GM21423 (cell line): ENCODE results near the gene COL6A1.
"Not testable (repeated sequence)": the region's sequence is repeated elsewhere in the genome, so short reads cannot be mapped to it uniquely, and the experiment has no call there.

ENCODE experiments used
- ATAC-seq: cut with Tn5 transposase; IDR thresholded peaks from one replicate; pipeline ENCODE4 v1.9.1; 2021; ENCODE audit warnings: mild to moderate bottlenecking, moderate library complexity; ENCODE audit not compliant: unreplicated experiment

The COL6A1 gene

DNA sequence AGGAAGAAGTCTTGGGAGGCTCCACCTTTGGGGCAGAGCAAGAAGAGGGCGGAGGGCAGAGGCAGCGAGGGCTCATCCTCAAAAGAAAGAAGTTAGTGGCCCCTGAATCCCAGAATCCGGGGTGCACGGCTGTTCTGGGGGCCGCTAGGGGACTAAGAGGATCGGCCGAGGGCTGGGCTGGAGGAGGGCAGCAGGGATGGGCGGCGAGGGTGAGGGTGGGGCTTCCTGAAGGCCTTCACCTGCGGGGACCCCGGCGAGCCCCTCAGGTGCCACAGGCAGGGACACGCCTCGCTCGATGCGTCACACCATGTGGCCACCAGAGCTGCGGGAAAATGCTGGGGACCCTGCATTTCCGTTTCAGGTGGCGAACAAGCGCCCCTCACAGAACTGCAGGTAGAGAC is 23.9 kb downstream of the COL6A1 start:
- no peak for ATAC-seq

DNA sequence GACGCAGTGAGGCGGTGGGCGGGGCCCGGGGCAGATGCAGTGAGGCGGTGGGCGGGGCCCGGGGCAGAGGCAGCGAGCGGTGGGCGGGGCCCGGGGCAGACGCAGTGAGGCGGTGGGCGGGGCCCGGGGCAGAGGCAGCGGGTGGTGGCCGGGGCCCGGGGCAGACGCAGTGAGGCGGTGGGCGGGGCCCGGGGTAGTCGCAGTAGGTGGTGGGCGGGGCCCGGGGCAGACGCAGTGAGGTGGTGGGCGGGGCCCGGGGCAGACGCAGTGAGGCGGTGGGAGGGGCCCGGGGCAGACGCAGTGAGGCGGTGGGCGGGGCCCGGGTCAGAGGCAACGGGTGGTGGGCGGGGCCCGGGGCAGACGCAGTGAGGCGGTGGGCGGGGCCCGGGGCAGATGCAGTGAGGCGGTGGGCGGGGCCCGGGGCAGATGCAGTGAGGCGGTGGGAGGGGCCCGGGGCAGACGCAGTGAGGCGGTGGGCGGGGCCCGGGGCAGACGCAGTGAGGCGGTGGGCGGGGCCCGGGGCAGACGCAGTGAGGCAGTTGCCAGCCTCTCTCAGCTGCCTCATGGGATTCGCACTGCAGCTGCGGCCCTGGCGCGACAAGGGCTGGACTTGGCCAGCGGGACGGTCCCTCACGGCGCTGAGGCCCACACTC is 24.4 kb downstream of the COL6A1 start:
- not testable (repeated sequence) for ATAC-seq

DNA sequence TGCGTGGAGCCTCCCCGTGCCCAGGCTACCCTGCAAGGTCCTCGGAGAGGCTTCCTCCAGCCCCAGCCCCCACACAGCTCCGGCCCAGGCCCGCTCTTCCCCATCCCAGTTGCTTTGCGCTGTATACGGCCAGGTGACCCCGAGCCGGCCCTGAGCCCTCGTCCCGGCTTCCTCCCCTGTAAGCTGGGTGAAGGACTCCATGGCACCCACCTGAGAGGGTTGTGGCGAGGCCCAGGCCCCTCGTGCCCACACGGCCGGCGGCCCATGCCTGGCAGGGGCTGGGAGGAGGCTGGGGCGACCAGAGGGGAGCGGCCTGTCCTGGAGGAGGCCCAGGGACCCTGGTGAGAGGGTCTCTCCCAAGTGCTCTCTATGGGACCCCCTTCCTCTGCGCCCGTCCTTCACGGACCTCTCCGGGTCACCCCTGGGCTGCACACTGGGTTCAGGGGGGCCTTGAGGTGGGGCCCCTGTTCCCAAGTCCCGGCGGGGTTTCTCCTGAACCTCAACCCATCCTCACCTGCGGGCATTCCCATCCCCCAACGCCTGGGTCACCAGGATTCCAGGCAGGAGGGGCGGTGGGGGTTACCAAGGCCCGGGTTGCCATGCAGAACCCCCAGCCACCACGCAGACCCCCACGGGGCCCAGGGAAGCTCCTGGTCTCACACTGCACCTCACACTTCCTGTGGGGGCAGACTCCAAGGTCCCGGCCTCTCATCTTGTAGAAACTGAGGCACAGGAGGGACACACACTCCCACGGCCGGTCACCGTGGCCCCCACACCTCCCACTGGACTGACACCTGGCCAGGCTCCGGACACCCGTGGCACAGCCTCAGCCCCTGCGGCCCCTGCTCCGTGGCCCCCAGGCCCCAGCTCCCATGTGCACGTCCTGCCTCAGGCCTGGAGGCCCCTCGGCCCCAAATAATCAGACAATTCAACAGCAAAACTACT is 25.2 kb downstream of the COL6A1 start:
- ATAC-seq, result no peak

DNA sequence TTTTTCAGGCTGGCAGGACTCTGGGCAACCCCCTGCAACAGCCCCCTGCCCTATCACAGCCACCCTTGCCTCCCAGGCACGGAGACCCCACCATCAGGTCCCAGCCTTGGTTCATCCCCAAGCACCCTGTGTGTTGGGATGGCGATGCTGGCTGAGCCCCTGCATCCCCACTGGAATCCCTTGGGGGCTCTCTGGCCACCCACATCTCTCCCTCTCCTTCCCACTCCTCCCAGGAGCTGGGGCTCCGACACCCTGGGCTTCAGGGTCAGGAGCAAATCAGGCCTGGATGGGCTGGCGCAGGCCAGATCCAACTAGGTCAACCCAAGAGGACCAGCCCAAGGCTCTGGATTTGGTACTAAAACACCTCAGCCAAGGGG is 25.9 kb downstream of the COL6A1 start:
- no peak for ATAC-seq

DNA sequence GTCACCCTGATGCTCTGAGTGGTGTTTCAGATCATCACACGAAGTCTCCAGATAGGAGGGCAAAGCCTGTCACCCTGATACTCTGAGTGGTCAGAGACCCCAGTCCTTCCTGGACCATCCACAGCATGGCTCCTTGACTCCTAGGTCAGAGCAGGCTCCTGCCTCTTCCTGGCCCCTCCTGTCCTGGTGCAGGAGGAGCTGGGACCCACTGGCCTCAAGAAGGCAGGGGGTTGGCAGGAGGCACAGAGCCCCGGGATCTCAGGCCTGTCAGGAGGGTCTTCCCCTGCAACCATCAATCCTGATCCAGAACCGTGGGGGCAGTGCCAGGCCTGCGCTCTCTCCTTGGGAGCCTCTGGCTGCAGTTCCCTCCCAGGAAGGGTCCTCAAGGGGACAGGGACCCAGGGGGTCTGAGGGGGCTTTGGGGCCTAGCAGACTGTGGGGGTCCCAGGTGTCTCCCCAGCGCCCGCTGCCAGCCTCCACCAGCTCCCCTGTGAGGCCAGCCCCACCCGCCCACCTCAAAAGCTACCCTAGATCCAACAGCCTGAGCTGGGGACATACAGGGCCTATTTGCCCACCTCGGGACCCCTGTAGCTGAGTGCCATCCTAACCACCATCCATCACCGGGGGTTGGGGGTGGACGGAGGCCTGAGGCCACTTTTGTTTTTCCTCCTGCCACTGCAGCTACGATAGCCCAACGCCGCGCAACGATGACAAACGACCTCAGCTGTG is 27.5 kb downstream of the COL6A1 start:
- no peak for ATAC-seq

DNA sequence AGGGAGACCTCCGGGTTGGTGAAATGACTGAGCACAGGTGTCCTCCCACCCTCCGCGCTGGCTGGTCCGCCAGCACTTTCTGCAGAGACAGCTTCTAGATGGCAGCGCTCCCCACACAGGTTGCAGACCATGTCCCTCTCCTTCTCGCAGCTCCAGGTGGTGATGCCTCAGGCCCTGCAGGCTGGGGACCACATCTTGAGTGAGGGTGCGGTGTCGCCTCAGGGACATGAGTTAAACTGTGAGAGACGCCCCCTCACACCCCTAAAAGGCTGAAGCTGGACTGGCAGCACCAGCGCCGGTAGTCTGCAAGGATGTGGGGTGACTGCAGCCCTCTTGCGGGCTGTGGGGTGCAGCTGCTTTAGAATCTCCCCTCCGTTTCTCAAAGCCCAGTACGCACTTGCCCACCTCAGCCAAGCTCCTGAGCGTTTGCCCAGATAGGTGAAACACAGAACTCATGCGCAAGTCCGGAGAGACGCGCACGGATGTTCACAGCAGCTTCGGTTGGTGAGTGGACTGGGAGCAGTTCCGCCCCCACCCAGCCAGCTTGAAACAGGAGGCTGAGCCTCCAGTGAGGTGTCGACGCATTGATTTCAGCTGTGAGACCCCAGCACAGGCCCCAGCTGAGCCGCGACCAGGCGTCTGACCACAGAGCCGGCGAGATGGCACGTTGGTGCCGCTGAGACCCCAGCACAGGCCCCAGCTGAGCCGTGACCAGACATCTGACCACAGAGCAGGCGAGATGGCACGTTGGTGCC is 28.6 kb downstream of the COL6A1 start:
- no peak for ATAC-seq

DNA sequence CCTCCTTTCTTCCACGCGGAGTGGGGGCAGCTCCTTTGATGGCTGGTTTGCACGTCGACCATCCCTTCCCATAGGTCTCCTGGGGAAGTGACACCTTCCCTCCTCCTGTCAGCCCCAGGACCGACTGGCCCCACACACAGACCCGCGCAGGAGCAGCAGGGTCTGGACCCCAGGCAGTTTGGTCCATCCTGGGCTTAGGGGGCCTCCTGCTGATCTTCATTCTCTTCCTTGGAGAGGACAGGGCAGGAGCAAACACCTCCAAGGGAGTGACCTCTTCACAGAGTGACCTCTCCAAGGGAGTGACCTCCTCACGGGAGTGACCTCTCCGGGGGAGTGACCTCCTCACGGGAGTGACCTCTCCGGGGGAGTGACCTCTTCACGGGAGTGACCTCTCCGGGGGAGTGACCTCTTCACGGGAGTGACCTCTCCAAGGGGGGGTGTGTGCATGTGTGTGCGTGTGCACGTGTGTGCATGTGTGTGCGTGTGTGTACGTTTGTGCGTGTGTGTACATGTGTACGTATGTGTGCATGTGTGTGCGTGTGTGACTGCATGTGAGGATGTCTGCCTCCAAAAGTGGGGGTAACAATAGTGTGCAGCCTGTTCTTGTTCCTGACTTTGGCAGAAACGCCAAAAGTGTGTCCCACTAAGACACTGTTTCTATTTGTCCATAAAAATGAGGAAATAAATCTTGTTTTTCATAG is 29.8 kb downstream of the COL6A1 start:
- no peak for ATAC-seq

DNA sequence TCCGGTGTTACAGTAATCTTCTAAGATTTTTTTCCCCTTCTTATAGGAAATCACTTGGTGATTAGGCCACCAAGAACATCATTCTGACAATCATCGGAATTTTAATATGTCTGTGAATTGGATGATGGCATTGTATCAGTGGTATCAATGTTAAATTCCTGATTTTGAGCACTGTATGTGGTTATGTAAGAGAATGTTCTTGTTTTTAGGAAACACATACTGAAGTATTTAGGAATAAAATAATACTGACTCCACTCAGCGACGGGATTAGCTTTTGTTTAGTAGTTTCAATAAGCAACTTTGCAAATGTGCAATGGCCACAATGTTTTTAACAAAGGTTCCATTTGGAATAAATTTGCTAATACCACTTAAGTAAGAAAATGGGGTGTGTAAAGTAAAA is 30.6 kb downstream of the COL6A1 start:
- no peak for ATAC-seq

DNA sequence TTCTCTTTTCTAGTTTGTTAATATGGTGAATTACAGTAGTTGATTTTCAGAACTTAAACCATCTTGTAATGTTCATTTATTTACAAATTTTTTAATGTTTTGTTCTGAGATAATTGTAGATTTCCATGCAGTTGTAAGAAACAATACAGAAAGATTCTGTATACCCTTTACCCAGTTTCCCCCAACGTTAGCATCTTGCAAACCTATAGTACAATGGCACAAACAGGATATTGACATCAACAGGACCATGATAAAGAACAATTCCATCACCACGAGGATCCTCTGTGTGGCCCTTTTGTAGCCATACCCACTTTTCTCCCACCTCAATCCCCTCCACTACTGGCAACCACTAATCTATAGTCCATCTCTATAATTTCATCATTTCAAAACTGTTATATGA is 33.3 kb downstream of the COL6A1 start:
- no peak for ATAC-seq

DNA sequence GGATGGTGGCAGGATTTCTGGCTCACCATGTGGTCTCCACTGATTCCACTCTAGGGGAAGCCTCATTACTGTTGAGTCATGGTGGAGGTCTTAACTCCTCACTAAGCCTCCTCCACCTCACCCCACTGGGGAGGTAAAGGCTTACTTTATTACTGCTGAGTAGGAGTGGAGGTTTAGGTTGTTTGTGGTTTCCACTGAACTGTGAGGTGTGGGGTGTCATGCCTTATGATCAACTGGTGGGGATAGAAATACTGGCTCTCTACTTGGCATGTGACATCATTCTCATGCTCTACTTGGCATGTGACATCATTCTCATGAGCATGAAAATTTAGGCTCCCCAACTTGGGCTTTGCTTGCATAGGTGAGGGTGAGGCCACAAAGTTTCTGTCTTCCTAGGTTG is 35.6 kb downstream of the COL6A1 start:
- ATAC-seq, result no peak

DNA sequence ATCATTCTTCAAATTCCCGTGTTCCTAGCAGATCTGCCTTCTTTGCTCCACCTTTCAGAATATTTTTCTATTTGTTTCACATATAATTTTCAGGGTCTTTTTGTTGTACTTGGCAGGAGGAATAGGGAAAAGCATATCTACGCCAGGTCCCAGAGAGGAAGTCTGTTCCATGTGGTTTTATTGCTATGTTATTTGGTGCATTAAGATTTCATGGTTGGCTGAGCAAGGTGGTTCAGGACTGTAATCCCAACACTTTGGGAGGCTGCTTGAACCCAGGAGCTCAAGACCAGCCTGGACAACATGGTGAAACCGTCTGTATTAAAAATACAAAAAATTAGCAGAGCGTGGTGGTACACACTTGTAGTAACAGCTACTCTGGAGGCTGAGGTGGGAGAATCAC is 36.1 kb downstream of the COL6A1 start:
- no peak for ATAC-seq

DNA sequence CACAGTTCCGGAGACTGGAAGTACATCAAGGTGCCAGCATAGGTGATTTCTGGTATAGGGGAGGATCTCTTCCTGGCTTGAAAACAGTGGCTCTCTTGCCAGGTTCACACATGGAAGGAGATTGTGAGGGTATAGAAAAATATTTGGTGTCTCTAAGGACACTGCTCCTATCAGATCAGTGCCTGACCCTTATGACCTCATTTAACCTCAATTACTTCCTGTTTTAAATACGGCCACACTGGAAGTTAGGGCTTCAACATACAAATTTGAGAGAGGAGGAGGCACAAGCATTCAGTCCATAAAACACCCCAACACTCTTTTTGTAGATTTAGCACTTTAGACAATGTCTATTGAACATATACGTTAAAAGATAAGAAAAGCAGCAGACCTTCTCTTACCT is 37.0 kb downstream of the COL6A1 start:
- no peak for ATAC-seq

DNA sequence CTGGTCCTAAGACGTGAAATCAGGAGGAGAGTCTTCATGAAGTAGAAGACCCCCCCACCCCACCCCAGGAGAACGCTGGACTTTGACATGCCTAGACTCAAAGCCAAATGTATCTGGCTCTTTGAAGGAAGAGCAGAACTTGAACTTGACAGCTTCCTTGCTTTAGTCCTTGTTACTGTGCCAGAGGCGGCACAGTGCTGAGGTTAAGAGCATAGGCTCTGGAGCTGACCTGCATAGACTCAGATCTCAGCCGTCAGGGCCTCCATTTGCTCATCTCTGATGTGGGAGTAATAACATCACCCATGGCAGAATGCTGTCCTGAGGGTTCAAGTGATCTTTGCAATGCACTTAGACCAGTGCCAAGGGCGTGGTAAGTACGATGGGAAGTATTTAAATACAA is 39.0 kb downstream of the COL6A1 start:
- ATAC-seq, result no peak

DNA sequence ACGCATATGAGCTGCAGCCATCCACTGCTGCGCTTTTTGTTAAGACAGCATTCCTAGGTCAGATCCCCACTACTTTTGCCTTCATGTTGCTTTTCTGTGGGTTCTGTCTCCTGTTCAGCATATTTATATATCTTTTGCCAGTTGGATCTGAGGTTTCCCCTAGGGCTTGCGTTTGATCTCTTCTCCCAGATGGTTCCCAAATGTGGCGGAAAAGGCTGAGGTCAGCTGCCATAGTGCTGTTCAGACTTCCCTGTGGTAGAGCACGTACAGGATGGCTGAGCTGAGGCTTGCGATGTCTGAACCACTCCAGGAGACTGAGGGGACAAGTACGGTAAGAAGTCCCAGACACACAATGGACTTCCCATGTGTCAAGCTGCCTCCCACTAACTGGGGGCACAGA is 39.8 kb downstream of the COL6A1 start:
- no peak for ATAC-seq

DNA sequence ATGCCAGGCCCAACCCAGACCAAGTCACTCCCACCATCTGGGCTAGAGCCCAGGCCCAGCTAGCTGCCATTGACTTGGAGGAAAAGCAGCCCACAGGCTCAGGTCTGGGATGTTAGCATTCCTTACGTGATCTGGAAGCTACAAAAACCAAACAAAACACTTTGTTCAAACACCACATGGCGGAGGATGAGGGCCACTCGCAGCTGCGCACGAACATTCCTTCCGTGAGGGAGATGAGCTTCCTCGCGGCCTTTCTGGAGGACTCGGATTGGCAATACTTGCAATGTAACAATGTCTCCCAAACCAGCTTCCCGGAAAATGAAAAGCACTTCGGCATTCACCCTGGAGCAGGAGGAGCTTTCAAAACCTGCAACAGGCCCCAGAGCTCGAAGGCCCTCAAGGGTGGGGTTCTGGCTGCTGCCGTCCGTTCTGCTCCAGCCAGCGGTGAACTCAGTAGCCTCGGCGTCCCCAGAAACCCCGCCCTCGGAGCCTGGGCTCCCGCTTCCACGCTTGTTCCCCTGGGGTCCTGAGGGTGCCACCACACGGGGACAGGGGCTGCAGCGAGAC is 40.5 kb downstream of the COL6A1 start:
- no peak for ATAC-seq

DNA sequence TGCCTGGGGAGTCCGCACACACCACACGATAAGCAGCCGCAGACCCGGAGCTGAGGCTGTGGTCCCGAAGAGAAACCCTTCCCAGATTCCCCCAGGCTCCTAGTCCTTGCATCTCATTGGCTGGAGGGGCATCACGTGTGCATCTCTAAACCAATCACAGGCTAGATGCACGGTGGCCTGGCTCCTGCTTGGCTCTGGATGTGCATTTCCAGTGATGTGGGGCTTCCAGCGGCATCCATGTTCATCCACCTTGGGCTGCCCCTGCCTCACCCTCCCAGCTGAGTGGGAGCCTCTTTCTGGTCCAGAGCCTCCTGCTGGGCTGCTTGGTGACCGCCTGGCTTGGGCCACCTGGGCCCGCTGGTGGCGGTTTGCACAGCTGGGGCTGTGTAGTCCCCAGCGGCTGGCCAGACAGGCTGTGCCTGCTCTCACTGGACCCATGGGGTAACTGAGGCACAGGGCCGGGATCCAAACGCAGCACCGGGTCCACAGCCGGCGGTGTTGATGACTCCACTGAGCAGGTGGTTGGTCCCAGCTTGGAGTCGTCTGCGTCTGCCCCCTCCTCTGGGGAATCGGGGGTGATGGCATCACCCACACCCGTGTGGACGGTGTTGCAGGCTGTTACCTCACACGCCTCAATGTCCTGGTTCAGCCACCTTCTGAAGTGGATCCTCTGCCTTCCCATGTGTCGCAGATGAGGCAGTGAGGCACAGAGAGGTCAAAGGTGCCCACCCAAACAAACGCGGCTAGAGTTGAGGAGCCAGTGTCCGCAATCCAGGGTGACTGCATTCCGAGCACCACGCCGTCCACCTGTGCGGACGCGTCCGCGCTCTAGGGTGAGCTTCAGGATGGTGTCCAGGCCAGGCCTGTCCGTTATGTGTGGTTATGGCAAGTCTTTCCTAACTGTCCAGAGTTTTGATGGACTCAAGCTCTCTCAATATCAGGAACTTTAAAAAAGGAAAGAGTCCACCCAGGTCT is 41.3 kb downstream of the COL6A1 start:
- no peak for ATAC-seq

DNA sequence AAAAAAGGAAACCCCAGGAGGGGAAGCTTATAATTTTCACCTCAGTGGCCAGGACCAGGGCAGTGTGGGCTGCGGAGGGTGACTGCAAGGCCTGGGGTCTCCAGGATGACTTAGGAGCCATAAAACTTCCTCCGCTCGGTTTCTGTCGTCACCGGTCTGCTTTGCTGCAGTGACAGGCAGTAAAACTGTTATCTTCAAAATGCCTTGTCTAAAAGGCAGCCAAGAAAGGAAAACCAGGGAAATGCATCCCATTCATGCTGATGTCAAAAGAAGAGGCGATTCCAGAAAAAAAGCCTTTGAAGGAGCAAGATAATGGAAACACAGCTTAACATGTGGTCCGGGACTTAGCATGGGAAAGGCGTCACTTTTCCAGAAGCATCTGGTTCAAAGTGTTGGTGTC is 42.0 kb downstream of the COL6A1 start:
- no peak for ATAC-seq

DNA sequence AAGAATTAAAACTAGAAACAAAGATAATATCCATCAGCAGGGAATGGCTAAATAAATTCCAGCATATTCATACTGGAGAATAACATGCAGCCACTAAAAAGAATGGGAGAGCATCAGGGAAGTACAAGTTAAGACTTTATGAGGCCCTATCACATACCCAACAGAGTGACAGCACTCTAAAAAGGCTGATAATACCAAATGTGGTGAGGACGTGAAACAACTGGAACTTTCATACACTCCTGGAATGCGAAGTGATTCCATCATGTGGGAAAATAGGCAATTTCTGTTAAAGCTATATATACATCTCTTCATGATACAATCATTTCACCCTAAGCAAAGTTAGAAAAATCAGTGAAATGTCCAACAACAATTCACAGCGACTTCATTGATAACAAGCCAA is 42.6 kb downstream of the COL6A1 start:
- ATAC-seq, result no peak
